ENCODE measurements around the gene UQCR10. TPM values are rescaled to one million over a fixed set of nuclear protein-coding genes. Genes with fewer than 3 reads are reported as not detected.

The UQCR10 gene
- total RNA-seq: 109 and 120 TPM in 2 replicates
- long read RNA-seq, transcript UQCR10-202 (2 exons, 584 nt): minor isoform, 6 of 58 reads
- long read RNA-seq, transcript UQCR10-201 (2 exons, 916 nt): major isoform, 52 of 58 reads
- long read RNA-seq, partial matches to known transcripts: 0 of 58 reads
- long read RNA-seq, other reads (novel, unspliced or antisense): 0 of 58 reads

DNA sequence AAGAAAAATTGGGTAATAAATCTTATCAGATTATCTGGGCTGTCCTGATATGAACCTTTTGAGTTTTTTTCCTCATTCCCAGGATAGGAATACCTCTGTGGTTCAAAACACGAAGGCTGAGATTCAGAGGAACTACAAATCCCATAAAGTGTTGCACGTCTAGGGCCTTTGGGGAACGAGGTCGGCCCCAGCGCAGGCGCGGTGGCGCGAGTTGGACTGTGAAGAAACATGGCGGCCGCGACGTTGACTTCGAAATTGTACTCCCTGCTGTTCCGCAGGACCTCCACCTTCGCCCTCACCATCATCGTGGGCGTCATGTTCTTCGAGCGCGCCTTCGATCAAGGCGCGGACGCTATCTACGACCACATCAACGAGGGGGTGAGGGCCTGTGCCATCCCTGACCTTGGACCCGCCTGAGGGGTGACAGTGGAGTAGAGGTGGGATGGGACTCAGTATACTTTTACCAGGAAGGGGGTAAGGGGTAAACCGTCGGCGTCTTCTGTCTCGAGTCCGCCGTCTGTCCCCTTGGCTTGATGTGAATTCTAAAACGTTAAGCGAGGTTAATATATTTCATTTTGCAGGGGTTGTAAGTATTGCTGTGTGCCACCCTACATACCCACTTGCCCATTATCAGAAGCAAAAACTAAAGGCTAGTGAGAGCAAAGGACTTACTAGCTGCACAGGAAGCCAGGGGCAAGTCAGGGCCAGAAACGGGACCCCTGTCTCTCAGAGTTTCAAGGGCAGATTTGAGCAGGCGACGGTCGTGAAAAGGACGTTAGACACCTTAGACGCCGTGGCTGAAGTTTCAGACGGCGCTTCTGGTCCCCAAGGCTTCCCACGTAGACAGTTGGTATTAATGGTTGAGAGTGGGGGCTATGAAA, at the start of gene UQCR10:
Gene UQCR10, plus strand, starts transcription at position 199 of the 881 bp plus-strand sequence. Its CDS starts 30 bp downstream, at position 229.
- peak; percentile 86 for DNase-seq (ENCODE audit: low spot score, unreplicated experiment)
- peaks cover 6% of the 10 kb centered on the region for H3K36me3 Mint-ChIP-seq (ENCODE audit: insufficient read depth)
- H3K27ac Mint-ChIP-seq: peak within 1 kb of the TSS; percentile 98
- H3K27me3 Mint-ChIP-seq: no peaks in the 10 kb centered on the region
- TF ChIP-seq, protein P1, sequence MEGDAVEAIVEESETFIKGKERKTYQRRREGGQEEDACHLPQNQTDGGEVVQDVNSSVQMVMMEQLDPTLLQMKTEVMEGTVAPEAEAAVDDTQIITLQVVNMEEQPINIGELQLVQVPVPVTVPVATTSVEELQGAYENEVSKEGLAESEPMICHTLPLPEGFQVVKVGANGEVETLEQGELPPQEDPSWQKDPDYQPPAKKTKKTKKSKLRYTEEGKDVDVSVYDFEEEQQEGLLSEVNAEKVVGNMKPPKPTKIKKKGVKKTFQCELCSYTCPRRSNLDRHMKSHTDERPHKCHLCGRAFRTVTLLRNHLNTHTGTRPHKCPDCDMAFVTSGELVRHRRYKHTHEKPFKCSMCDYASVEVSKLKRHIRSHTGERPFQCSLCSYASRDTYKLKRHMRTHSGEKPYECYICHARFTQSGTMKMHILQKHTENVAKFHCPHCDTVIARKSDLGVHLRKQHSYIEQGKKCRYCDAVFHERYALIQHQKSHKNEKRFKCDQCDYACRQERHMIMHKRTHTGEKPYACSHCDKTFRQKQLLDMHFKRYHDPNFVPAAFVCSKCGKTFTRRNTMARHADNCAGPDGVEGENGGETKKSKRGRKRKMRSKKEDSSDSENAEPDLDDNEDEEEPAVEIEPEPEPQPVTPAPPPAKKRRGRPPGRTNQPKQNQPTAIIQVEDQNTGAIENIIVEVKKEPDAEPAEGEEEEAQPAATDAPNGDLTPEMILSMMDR (IDR thresholded peaks at IDR 0.05; ENCODE audit: unreplicated experiment): no peak
- peak within 1 kb of the TSS; percentile 100 for H3K4me3 Mint-ChIP-seq (ENCODE audit: low read depth)
- H3K9me3 Mint-ChIP-seq (ENCODE audit: low read depth): no peaks in the 10 kb centered on the region
- peaks cover 21% of the 10 kb centered on the region for H3K4me1 Mint-ChIP-seq (ENCODE audit: low read depth)

DNA sequence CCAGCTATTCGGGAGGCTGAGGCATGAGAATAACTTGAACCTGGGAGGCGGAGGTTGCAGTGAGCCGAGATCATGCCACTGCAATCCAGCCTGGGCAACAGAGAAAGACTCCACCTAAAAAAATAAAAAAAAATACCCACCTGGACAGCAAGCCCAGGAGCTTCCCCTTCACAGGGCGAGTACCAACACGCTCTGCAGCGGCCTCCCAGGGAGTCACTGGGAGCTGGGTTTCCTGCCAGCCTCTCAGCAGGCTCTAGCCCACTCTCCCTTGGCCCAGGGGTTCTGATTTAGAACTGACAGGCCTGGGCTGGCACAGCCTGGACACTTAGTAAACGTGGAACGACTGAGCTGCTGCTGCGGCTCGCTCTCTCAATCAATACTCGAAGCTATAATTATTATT, 49.4 kb upstream of the UQCR10 start:
- Mint-ChIP-seq H3K4me3 (ENCODE audit: low read depth) (no peak overlapping the region), H3K36me3 (ENCODE audit: insufficient read depth) (no peaks in the 10 kb centered on the region), H3K27me3 (peaks cover 59% of the 10 kb centered on the region), H3K9me3 (ENCODE audit: low read depth) (no peaks in the 10 kb centered on the region), H3K27ac (no peak overlapping the region), H3K4me1 (ENCODE audit: low read depth) (peaks cover 2% of the 10 kb centered on the region)
- no peak for DNase-seq (ENCODE audit: low spot score, unreplicated experiment)
- TF ChIP-seq, protein P1 (IDR thresholded peaks at IDR 0.05; ENCODE audit: unreplicated experiment): no peak

DNA sequence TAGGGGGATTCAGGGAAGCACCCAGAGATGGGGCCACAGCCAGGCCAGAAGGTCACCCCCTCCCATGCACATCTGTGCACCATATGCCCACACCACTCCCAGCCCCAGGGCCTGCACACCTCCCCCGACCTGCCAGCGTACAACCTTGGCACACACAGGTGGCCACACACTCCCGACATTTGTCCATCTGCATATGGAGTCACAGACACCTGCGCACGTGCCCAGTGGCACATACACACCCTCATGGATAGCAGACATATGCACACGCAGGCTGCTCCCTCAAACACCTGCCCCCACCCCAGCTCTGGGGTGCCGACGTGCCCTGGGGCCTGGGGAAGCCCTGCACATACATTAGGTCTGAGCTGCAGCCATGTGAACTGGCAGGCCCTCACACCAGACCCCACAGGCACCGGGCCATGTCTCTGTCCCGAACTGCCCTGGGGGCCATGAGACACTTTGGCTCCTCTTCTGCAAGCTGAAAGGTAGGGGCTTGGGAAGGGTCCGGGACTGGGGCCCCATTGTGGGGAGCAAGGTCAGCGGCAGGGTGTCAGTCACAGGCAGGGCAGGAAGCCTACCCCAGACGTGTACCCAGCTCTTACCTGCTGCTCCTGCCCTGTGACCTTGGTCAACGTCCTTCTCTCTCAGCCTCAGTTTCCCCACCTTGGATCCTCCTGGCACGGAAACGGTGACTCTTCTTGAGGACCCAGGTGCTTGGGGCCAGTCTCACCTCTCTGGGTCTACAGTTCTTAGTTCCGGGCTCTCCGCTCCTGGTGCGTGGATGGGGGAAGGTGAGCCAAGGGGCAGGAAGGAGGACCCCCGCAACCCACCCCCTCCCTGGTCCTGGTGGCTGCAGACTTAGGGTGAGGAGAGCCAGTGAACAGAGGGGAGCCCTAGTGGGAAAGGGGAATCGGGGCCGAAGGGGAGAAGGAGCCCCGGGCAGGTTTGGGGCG, 47.9 kb upstream of the UQCR10 start:
- Mint-ChIP-seq H3K27ac (no peak overlapping the region), H3K36me3 (ENCODE audit: insufficient read depth) (no peaks in the 10 kb centered on the region), H3K4me1 (ENCODE audit: low read depth) (peaks cover 2% of the 10 kb centered on the region), H3K9me3 (ENCODE audit: low read depth) (no peaks in the 10 kb centered on the region), H3K4me3 (ENCODE audit: low read depth) (no peak overlapping the region), H3K27me3 (peaks cover 66% of the 10 kb centered on the region)
- TF ChIP-seq, protein P1 (IDR thresholded peaks at IDR 0.05; ENCODE audit: unreplicated experiment): no peak
- DNase-seq (ENCODE audit: low spot score, unreplicated experiment): no peak

DNA sequence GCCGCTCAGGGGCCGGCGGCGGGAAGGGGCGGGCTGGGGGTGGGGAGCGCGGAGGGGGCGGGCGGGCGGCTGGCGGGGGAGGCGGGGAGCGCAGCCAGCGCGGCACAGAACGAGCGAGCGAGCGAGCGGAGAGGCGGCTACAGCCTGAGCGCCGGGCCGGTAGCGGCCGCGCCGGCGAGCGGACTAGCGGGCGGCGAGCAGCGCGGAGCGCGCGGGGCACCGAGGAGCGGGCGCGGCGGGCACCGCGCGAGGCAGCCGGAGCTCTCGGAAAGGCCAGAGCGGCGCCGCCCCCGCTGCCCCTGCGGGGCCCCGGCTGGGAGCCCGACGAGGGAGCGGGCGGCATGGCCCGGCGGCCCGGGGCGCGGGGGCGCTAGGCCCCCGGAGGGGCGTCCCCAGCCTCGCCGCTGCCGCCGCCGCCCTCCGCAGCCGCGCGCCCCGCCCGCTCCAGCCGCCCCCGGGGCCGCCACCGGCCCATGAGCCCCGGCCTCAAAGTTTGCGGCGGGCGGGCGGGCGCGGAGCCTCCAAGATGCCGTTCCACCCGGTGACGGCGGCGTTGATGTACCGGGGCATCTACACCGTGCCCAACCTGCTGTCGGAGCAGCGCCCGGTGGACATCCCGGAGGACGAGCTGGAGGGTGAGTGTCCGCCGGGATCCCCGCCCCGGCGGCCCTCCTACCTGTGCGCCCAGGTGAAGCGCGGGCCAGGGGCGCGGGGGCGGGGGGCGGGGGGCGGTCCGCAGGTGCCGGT, 47.1 kb upstream of the UQCR10 start, which contains the start of gene CABP7:
Gene CABP7, plus strand, starts transcription at position 105 of the 747 bp plus-strand sequence. Its CDS starts 422 bp downstream, at position 527.
- H3K27ac Mint-ChIP-seq: no peak within 1 kb of the TSS
- no peaks in the 10 kb centered on the region for H3K36me3 Mint-ChIP-seq (ENCODE audit: insufficient read depth)
- H3K9me3 Mint-ChIP-seq (ENCODE audit: low read depth): no peaks in the 10 kb centered on the region
- DNase-seq (ENCODE audit: low spot score, unreplicated experiment): no peak
- peaks cover 65% of the 10 kb centered on the region for H3K27me3 Mint-ChIP-seq
- H3K4me1 Mint-ChIP-seq (ENCODE audit: low read depth): peaks cover 2% of the 10 kb centered on the region
- H3K4me3 Mint-ChIP-seq (ENCODE audit: low read depth): no peak within 1 kb of the TSS
- TF ChIP-seq, protein P1 (IDR thresholded peaks at IDR 0.05; ENCODE audit: unreplicated experiment): no peak
